HG03097 (cell line): Measurements from ENCODE around the gene SBF1.
"Not testable (repeated sequence)": the region's sequence is repeated elsewhere in the genome, so short reads cannot be mapped to it uniquely, and the experiment has no call there.

Experiments
- ATAC-seq: cut with Tn5 transposase; IDR thresholded peaks from one replicate; pipeline ENCODE4 v1.9.1; 2021; ENCODE audit not compliant: unreplicated experiment, low FRiP score

SBF1 gene, protein sequence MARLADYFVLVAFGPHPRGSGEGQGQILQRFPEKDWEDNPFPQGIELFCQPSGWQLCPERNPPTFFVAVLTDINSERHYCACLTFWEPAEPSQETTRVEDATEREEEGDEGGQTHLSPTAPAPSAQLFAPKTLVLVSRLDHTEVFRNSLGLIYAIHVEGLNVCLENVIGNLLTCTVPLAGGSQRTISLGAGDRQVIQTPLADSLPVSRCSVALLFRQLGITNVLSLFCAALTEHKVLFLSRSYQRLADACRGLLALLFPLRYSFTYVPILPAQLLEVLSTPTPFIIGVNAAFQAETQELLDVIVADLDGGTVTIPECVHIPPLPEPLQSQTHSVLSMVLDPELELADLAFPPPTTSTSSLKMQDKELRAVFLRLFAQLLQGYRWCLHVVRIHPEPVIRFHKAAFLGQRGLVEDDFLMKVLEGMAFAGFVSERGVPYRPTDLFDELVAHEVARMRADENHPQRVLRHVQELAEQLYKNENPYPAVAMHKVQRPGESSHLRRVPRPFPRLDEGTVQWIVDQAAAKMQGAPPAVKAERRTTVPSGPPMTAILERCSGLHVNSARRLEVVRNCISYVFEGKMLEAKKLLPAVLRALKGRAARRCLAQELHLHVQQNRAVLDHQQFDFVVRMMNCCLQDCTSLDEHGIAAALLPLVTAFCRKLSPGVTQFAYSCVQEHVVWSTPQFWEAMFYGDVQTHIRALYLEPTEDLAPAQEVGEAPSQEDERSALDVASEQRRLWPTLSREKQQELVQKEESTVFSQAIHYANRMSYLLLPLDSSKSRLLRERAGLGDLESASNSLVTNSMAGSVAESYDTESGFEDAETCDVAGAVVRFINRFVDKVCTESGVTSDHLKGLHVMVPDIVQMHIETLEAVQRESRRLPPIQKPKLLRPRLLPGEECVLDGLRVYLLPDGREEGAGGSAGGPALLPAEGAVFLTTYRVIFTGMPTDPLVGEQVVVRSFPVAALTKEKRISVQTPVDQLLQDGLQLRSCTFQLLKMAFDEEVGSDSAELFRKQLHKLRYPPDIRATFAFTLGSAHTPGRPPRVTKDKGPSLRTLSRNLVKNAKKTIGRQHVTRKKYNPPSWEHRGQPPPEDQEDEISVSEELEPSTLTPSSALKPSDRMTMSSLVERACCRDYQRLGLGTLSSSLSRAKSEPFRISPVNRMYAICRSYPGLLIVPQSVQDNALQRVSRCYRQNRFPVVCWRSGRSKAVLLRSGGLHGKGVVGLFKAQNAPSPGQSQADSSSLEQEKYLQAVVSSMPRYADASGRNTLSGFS (N-terminal part only)

DNA sequence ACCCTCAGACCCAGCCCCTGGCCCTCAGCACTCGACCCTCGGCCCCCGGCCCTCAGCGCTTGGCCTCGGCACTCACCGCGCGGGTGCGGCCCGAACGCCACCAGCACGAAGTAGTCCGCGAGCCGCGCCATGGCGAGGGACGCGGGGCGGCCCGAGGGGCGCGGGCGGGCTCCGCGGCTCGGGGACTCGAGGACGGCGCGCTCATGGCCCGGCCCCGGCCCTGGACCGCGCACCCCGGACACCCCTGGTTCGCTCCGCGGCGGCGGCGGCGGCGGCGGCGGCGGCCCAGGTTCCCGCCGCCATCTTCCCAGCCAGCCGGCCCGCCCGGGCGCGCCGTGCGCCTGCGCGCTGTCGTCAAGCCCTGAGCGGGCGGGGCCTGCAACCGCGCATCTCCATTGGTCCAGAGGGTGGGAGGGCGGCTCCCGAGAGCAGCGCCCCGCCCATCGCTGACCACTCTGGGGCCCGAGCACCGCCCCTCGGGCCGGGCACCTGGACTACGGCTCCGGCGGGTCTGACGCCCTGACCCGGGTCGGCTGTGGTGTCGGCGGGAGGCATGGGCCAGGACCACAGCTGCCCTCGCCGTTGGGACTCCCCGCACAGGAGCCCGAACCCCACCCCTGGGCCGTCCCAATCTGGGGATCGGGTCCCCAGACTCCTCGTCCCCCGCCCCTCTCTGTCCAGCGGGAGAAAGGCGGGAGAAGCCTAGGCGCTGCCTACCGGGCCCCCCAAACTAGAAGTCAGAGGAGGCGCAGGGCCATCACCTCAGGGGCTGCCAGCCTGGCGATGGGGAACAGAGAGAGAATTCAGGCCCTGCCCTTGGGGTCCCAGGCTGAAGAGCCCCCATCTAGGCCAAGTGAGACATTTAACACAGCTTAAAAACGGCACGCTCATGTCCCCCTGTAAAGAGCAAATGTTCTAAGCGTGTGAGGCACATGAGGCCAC lies at the start of gene SBF1:
Gene SBF1, minus strand, starts transcription at position 326 of the 942 bp plus-strand sequence. Its CDS starts 195 bp downstream, at position 131.
- peak; percentile 70 for ATAC-seq

DNA sequence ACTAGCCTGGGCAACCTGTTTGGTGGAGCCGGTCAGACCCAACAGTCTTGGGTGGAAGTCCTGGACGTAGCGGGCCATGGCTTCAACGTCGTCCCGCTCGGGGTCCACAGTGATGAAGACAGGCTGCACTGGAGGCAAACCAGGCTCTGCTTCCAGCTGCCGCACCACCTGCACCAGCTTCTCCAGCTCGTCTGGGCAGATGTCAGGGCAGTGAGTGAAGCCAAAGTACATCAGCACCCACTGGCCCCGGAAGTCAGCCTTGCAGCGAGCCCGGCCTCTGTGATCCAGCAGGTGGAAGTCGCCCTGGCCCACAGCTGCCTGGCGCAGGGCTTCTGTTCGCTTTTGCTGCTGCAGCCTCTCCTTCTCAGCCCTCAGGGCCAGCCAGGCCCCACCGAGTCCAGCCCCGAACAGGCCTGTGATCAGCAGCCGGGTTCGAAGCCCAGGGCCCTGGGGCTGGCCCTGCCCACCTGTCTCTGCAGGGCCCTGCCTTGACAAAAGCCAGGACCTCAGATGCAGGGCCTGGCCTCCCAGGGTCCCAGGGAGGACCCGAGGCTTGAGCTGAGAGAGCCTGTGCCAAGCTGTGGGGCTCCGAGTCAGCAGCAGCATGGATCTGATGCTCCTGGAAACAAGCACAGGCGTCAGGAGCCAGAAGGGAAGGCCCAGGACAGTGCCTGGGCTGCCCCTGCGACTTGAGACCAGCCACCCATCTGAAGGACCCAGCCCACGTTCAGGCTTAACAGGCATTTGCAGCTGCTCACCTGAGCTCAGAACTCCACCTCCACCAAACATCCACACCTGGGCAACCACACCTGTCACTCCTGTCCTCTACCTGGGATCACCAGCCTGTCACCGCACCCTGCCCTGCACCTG lies 49.2 kb upstream of the SBF1 start:
- ATAC-seq: no peak

DNA sequence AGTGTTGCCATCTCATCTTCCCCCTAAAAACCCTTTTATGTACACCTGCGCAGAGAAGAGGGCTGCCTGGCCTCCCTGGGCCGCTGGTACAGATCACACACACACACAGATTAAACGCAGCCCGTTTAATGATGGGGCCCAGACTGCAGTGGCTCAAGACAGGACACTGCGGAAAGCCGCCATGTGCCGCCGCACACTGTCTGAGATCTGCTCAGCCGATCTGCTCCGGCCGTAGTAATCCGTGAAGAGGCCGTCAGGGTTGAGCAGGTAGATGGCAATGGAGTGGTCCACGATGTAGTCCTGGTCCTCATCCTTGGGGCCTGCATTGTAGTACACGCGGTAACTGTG lies 48.6 kb upstream of the SBF1 start:
- ATAC-seq: no peak

DNA sequence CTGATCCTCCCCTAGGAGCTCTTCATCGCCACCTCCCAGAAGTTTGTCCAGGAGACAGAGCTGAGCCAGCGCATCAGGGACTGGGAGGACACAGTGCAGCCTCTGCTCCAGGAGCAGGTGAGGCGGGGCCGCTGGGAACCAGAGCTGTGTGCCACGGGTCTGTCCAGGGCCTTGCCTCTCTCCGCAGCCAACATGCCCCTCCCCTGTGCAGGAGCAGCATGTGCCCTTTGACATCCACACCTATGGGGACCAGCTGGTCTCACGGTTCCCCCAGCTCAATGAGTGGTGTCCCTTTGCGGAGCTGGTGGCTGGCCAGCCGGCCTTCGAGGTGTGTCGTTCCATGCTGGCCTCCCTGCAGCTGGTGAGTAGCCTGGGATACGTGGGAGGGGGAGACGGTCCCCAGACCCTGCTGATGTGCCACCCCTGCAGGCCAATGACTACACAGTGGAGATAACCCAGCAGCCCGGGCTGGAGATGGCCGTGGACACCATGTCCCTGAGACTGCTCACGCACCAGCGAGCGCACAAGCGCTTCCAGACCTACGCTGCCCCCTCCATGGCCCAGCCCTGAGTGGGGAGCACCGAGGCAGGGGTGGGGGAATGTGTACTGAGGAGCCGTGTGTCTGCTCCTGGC lies 48.1 kb upstream of the SBF1 start:
- ATAC-seq: no peak

DNA sequence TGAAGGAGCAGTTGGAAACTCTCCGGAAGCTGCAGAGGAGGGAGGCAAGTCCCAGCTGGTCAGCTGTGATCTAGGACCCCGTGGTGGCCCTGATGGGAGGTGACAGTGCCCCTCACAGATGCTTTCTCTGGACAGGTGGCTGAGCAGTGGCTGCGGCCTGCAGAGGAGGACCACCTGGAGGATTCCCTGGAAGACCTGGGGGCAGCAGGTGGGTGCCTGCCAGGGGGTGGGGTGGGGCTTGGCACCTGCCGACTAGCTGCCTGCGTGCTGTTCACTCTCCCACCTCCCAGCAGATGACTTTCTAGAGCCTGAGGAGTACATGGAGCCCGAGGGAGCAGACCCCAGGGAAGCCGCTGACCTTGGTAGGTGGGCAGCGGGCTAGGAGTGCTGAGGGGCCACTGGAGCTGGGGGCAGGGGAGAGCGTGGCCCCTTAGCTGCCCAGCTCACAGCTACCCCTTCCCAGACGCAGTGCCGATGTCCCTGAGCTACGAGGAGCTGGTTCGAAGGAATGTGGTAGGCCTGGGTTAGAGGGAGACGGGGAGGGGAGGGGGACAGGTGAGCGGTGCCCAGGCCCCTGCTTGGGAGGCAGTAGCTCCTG lies 47.5 kb upstream of the SBF1 start:
- ATAC-seq: no peak

DNA sequence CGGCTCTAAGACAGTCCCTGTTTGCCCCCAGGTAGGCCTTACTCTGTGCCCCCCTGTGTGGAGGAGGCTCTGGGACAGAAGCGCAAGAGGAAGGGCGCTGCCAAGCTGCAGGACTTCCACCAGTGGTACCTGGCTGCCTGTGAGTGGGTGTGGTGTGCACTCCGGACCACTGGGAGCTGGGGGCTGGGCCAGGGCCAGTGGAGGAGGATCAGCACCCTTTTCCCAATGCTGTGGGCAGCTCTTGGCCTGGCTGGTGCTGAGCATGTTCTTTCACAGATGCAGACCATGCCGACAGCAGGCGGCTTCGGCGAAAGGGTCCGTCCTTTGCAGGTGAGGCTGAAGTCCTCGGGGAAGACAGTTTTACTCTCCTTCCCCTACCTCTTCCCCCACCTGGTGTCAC lies 46.9 kb upstream of the SBF1 start:
- no peak for ATAC-seq

DNA sequence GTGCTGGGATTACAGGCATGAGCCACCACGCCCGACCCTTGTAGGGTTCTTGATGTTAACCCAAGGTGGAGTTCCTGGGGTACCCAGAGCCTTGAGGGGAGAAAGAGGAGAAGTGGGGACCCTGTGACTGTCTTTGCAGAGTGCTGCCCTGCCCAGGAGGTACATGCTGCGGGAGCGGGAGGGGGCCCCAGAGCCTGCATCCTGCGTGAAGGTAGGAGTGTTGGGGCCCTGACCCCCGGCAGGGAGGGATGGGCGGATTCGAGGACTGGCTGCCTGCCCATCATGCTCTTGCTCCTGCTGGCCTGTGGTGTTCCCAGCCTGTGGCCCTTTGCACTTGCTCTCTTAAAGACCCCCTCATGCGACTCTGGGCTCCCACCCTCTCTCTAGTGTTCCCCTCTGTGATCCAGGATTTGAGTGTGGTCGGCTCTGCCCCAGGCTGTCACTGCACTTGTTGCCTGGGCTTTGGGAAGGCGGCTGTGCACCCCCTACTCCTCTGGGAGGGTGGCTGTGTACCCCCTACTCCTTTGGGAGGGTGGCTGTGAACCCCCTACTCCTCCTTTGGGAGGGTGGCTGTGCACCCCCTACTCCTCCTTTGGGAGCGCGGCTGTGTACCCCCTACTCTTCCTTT lies 46.1 kb upstream of the SBF1 start:
- no peak for ATAC-seq

DNA sequence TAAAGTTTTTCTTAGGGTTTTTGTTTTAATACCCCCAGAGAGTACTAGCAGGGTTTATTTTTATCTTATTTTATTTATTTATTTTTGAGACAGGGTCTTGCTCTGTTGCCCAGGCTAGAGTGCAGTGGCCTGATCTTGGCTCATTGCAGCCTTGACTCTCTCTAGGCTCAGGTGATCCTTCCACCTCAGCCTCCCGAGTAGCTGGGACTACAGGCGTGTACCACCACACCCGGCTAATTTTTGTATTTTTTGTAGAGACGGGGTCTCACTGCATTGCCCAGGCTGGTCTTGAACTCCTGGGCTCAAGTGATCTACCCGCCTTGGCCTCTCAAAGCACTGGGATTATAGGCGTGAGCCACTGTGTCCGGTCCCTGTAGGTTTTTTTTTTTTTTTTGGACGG lies 45.3 kb upstream of the SBF1 start:
- not testable (repeated sequence) for ATAC-seq

DNA sequence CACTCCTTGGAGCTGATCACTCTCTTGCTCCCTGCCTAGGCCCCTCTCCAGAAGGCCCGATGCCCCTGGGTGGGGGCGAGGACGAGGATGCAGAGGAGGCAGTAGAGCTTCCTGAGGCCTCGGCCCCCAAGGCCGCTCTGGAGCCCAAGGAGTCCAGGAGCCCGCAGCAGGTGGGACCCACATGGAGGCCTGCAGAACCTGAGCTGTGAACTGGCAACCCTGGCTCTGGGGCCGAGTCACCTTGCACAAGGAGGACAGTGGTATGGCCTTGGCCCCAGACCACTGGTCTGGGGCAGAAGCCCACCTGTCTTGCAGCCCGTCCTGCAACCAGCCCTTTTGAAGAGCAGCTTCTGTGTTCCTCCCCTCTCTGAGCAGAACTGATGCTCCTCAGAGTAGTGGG lies 44.3 kb upstream of the SBF1 start:
- ATAC-seq: no peak

DNA sequence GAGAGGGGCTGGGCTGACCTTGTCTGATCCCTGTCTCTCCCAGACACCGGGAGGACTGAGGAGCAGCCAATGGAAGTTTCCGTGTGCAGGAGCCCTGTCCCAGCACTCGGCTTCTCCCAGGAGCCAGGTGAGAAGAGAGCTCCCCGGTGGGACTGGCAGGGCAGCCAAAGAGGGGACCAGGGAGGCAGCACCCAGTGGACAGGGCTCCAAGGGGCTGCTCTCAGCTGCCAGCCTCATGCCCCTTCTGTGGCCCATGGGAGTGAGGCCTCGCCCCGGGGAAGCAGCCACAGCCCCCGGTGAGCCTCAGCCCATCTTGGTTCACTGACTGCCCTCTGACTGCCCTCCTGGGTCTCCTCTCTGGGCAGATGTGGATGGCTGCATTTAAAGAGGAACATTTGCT lies 43.8 kb upstream of the SBF1 start:
- ATAC-seq: no peak

DNA sequence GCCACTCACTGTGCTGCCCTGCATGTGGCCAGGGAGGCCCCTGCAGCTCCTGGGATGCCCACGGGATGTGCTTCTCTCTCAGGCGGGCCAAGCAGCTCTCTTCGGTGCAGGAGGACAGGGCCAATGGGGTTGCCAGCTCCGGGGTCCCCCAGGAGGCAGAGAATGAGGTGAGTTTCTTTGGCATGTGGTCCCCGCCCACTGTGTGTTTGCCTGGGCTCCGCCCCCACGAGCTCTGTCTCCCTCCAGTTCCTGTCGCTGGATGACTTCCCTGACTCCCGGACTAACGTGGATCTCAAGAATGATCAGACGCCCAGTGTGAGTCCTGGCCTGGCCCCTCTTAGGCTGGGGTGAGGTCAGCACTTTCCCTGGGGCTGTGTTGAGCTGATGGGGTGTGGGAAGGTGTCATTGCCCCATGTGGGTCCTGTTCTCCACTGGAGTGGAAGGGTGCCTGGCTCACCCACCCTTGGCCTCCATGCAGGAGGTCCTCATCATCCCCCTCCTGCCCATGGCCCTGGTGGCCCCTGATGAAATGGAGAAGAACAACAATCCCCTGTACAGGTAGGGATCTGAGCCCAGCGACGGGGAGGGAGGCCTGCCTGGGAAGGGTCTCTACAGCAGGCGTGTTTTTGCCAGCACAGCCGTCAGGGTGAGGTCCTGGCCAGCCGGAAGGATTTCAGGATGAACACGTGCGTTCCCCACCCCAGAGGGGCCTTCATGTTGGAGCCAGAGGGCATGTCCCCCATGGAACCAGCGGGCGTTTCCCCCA lies 42.8 kb upstream of the SBF1 start:
- ATAC-seq: no peak

DNA sequence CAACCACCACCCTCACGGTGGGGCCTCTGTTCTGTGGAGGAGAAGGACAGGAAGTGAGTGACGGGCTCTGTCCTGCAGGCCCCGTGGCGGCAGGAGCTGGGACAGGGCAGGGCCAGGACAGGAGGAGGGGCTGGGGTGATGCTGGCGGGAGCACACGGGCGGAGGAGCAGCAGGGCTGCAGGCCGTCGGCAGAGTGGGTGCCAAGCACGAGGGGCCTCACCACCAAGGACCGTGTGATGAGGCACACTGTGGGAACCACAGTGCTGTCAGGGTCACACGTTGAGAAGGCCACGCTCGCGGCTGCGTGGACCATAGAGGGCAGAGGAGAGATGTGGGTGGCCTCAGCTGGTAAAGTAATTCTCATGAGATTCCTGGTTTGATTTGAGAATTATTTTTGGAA lies 42.1 kb upstream of the SBF1 start:
- no peak for ATAC-seq

DNA sequence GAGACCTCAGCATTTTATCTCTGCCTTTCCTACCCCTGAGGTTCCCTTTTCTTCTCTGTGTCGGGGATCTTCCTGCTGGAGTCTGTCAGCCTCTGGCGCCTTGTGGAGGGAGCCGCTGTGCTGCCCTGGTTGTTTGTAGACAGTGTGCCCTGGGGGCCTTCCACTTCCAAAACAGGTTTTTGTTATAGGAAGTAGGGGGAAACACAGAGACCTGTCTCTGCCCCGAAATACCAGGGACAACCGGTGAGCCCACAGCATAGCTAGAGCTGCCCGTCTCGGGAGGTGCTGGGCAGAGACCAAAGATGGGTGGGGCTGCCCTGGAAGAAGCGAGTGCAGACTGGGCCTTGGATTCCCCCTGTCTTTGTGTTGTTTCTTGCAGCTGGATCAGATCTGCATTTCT lies 41.2 kb upstream of the SBF1 start:
- ATAC-seq: no peak

DNA sequence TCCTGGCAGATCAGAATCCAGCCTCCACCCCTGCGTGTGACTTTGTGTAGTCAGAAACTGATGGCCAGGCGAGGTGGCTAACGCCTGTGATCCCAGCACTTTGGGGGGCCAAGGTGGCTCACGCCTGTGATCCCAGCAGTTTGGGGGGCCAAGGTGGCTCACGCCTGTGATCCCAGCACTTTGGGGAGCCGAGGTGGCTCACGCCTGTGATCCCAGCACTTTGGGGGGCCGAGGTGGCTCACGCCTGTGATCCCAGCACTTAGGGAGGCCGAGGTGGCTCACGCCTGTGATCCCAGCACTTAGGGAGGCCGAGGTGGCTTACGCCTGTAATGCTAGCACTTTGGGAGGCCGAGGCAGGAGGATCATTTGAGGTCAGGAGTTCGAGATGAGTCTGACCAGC lies 38.3 kb upstream of the SBF1 start:
- ATAC-seq: no peak

DNA sequence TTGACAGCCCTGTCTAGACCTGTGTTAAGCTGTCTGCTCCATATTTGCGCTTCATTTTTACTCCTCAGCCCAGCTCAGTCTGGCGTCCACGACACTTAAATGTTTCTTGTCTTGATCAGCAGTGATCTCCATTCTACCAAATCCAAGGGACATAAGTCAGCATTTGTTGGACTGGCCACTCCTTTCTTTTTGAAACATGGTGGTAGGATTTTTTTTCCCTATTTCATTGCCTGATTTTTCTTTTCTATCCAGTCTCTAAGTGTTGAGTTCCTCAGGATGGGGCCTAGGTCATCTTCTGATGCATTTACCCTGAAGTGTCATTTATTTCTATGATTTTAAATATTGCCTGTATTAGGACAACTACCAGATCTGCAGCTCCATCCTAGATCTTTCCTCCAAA lies 34.1 kb upstream of the SBF1 start:
- ATAC-seq: no peak

DNA sequence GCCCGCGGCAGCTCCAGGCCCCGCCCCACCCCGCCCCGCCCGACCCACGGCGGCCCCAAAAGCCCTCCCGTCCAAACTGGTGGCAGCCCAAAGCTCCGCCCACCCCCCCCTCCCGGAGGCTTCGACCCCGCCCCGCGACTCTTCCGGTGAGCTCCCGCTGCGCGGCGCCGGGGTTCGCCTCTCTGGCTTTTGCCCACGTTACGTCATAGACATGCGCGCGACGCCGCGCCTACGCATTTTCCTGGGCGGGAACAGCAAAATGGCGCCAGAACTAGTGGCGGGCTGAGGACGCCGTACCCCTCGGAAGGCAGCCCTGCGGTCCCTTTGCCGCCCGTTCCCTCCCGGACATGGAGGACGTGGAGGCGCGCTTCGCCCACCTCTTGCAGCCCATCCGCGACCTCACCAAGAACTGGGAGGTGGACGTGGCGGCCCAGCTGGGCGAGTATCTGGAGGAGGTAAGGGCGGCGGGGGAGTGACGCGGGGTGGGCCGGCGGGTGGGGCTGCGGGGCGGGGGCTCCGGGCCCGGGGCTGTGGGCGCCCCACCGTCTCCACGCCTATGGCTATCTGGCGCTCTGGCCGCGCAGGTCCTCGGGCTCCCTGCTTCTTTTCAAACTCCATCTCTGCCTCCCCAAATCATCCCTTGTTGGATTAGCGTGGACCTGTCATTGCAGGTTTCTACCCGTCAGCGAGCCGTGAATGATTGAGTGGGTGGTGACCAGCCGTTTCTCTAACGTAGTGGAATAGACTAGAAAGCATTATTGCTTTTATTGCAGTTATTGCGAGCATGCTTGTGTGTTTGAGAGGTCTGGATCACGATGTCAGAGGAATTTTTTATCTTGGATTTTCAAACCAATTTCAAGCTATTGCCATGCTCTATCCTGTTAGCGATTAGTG lies 33.4 kb upstream of the SBF1 start, which contains the start of gene NCAPH2:
Gene NCAPH2, plus strand, starts transcription at position 234 of the 894 bp plus-strand sequence. Its CDS starts 114 bp downstream, at position 348.
- peak; percentile 77 for ATAC-seq
